ENCODE results near the gene SPART.
"Not testable (repeated sequence)": the region's sequence is repeated elsewhere in the genome, so short reads cannot be mapped to it uniquely, and the experiment has no call there.

- TF ChIP-seq, protein P1, sequence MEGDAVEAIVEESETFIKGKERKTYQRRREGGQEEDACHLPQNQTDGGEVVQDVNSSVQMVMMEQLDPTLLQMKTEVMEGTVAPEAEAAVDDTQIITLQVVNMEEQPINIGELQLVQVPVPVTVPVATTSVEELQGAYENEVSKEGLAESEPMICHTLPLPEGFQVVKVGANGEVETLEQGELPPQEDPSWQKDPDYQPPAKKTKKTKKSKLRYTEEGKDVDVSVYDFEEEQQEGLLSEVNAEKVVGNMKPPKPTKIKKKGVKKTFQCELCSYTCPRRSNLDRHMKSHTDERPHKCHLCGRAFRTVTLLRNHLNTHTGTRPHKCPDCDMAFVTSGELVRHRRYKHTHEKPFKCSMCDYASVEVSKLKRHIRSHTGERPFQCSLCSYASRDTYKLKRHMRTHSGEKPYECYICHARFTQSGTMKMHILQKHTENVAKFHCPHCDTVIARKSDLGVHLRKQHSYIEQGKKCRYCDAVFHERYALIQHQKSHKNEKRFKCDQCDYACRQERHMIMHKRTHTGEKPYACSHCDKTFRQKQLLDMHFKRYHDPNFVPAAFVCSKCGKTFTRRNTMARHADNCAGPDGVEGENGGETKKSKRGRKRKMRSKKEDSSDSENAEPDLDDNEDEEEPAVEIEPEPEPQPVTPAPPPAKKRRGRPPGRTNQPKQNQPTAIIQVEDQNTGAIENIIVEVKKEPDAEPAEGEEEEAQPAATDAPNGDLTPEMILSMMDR (IDR thresholded peaks at IDR 0.05) = not testable (repeated sequence)
- TF ChIP-seq ZFX (IDR thresholded peaks at IDR 0.05; ENCODE audit: borderline replicate concordance) = not testable (repeated sequence)
These were observed 46.7 kb downstream of the SPART start for GRCh38 chr13:36299469-36299868.
